ENCODE data around the gene LGALS9. TPM values are rescaled to one million over a fixed set of nuclear protein-coding genes. Genes with fewer than 3 reads are reported as not detected.

LGALS9 gene
- total and polyA plus RNA-seq, 2 donors (not counting 3 experiments of a cell fraction or from before 2014, with no cell fraction given) = 52.4 to 65.2 TPM

DNA sequence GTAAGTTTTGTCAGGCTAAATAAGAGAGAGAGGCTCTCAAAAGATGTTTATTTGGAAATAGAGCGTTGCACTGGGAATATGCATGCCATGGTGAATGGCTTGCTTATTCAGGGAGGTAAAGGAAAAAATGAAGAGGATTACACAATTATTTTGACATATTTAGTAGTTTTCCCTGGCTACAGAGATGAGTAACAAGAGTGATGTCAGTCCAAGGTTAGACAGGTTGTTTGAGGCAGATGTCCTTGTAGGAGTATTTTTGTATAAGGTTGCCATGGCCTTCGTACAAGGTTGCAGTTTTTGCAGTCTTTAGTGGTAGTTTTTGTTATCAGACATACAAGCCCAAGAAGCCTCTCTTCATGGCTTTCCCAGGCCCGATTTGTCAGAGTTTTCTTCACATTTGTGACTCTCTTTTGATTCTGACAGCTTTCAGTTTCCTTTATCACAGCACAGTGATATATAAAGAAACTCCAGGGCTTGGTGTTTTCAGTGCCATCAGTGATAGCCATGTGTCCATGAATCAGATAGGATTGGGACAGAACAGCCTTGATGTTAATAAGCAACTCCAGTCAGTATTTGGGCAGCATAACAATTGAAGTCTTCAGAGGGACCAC is 18.7 kb upstream of the LGALS9 start:
- Histone ChIP-seq H4K20me1 (replicated peaks; ENCODE audit: control insufficient read depth, extremely low read depth, insufficient read depth, low read length) (no peaks in the 10 kb centered on the region), H3K9me1 (replicated peaks; ENCODE audit: control insufficient read depth, extremely low read depth, insufficient read depth, low read length) (no peaks in the 10 kb centered on the region), H3K79me2 (ENCODE audit: control insufficient read depth, insufficient read depth, low read length) (no peaks in the 10 kb centered on the region), H3K36me3 (ENCODE audit: control insufficient read depth in 2 of 2, extremely low read depth in 1 of 2, insufficient read depth in 2 of 2, low read length in 2 of 2) (peaks cover 28 to 52% of the 10 kb centered on the region in 2 experiments), H3K27ac (ENCODE audit: insufficient read depth, low read depth, low read length) (no peak overlapping the region), H3K9me3 (replicated peaks; ENCODE audit: control insufficient read depth, insufficient read depth, low read length) (no peaks in the 10 kb centered on the region), H3K27me3 (ENCODE audit: control insufficient read depth in 2 of 2, insufficient read depth in 2 of 2, low read length in 2 of 2) (no peaks in the 10 kb centered on the region), H3K9ac (replicated peaks; ENCODE audit: extremely low read depth, insufficient read depth, low read length) (no peak overlapping the region), H3K4me1 (ENCODE audit: control insufficient read depth, extremely low read depth, insufficient read depth, low read length) (no peaks in the 10 kb centered on the region), H2AFZ (ENCODE audit: low read depth, low read length) (no peak overlapping the region), H3K4me3 (replicated peaks in 1 of 3; ENCODE audit: insufficient read depth in 1 of 3, low read depth in 1 of 3, low read length in 3 of 3) (no peak overlapping the region), H3K4me2 (ENCODE audit: insufficient read depth, low read length) (no peak overlapping the region)
- DNase-seq (ENCODE audit: low read depth, low spot score) (no peak), FAIRE-seq (no peak)
- no TSS peak for BruUV-seq (replicated peaks)
- intact Hi-C loops (cut with micrococcal nuclease) = no loop called here
- dilution Hi-C loops (cut with MboI; ENCODE audit: extremely low pct_ligation_motif_present, low sequenced_read_pairs) = no loop called here
- TF ChIP-seq POLR2AphosphoS5 (IDR thresholded peaks at IDR 0.05; ENCODE audit: insufficient read depth, low read depth, low read length) (no peak), MYC (IDR thresholded peaks at IDR 0.05; ENCODE audit: low read depth, low read length) (no peak), POLR2A (IDR thresholded peaks at IDR 0.05; ENCODE audit: low read depth, low read length) (no peak), CTCF (IDR thresholded peaks at IDR 0.05; ENCODE audit: extremely low read depth in 1 of 2, insufficient read depth in 1 of 2, low read depth in 1 of 2, low read length in 2 of 2) (no peak), GATA2 (IDR thresholded peaks at IDR 0.05; ENCODE audit: insufficient read depth, insufficient read length, low read depth, low read length) (no peak)
- TF ChIP-seq, protein P1, sequence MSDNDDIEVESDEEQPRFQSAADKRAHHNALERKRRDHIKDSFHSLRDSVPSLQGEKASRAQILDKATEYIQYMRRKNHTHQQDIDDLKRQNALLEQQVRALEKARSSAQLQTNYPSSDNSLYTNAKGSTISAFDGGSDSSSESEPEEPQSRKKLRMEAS (IDR thresholded peaks at IDR 0.05; ENCODE audit: insufficient read depth, insufficient read length) = no peak
- ChIA-PET CTCF (interaction anchor here (1.0 kb wide), 1 partner anchor 38 kb away, joined by 4 read pairs; no protein-coding TSS in a partner anchor), POLR2A (no interaction called here)

All from endothelial cell of umbilical vein (primary cell).